Measurements from ENCODE around the gene STIM2. TPM values are rescaled to one million over a fixed set of nuclear protein-coding genes. Genes with fewer than 3 reads are reported as not detected.

The STIM2 gene
- total RNA-seq, 1 experiment from 2014 or later: 30.2 TPM

DNA sequence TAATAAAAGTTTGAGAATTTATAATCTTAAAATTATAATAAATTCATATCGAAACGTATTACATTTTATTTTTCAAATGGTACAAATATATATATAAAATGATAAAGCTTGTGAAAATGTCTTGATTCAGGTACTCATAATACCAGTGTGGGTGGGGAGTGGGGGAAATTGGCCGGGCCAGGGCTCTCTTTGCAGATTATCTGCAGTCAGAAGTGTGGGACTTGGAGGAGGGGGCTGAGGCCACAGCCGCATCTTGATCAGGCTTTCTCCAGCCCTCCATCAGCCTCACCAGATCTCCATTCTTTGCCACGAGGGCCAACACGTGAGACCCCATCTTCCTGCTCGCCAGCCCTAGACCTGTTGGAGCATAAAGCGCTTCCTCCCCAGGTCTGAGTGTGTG lies 86.7 kb downstream of the STIM2 start:
- no TSS peak for BruUV-seq (replicated peaks)
- TF ChIP-seq, protein P1, sequence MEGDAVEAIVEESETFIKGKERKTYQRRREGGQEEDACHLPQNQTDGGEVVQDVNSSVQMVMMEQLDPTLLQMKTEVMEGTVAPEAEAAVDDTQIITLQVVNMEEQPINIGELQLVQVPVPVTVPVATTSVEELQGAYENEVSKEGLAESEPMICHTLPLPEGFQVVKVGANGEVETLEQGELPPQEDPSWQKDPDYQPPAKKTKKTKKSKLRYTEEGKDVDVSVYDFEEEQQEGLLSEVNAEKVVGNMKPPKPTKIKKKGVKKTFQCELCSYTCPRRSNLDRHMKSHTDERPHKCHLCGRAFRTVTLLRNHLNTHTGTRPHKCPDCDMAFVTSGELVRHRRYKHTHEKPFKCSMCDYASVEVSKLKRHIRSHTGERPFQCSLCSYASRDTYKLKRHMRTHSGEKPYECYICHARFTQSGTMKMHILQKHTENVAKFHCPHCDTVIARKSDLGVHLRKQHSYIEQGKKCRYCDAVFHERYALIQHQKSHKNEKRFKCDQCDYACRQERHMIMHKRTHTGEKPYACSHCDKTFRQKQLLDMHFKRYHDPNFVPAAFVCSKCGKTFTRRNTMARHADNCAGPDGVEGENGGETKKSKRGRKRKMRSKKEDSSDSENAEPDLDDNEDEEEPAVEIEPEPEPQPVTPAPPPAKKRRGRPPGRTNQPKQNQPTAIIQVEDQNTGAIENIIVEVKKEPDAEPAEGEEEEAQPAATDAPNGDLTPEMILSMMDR (conservative IDR thresholded peaks at IDR 0.05): no peak
- no peak for TF ChIP-seq EZH2 (IDR thresholded peaks at IDR 0.05; ENCODE audit: low read depth)
- H2AFZ ChIP-seq: no peak overlapping the region
- H3K27me3 ChIP-seq (ENCODE audit: insufficient read depth, low read depth): no peaks in the 10 kb centered on the region
- no peaks in the 10 kb centered on the region for H3K36me3 ChIP-seq (ENCODE audit: low read depth)
- no peaks in the 10 kb centered on the region for H3K9me2 ChIP-seq (ENCODE audit: insufficient read depth)
- H3K9me3 ChIP-seq (ENCODE audit: insufficient read depth, low read depth): no peaks in the 10 kb centered on the region
- intact Hi-C loops (cut with micrococcal nuclease; ENCODE audit: unreplicated experiment): no loop called here
- POLR2A ChIA-PET (ENCODE audit: unreplicated experiment): no interaction called here
- H4K20me1 ChIP-seq (ENCODE audit: insufficient read depth): no peaks in the 10 kb centered on the region
- no peak overlapping the region for H3K4me2 ChIP-seq
- no peak overlapping the region for H3K4me3 ChIP-seq
- H3K27ac ChIP-seq: no peak overlapping the region
- no peak for DNase-seq
- no peaks in the 10 kb centered on the region for H3K4me1 ChIP-seq (replicated peaks; ENCODE audit: insufficient read depth)
- no peaks in the 10 kb centered on the region for H3K79me2 ChIP-seq (ENCODE audit: low read depth)
- H3F3A ChIP-seq (ENCODE audit: insufficient read depth, low read depth): no peaks in the 10 kb centered on the region
- CTCF ChIA-PET: no interaction called here

DNA sequence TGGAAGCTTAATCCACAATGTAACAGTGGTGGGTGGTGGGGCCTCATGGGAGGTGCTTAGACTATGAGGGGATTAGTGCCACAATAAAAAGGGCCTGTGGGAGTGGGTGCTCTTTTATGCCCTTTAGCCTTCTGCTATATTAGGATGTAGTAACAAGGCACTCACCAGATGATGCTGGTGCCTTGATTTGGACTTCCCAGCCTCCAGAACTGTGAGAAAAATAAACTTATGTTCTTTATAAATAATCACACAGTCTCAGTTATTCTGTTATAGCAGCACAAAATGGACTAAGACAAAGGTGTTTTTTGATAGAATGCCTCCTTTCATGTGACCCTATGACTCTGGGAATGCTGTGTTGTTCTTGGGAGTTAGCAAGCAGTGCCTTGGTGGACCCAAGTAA lies 89.8 kb downstream of the STIM2 start:
- Histone ChIP-seq H3K9me2 (ENCODE audit: insufficient read depth) (no peaks in the 10 kb centered on the region), H2AFZ (no peak overlapping the region), H3K4me1 (replicated peaks; ENCODE audit: insufficient read depth) (no peaks in the 10 kb centered on the region), H3K79me2 (ENCODE audit: low read depth) (no peaks in the 10 kb centered on the region), H3K27ac (no peak overlapping the region), H3K36me3 (ENCODE audit: low read depth) (no peaks in the 10 kb centered on the region), H3K9me3 (ENCODE audit: insufficient read depth, low read depth) (no peaks in the 10 kb centered on the region), H3K4me2 (no peak overlapping the region), H3K27me3 (ENCODE audit: insufficient read depth, low read depth) (no peaks in the 10 kb centered on the region), H3K4me3 (no peak overlapping the region), H4K20me1 (ENCODE audit: insufficient read depth) (no peaks in the 10 kb centered on the region), H3F3A (ENCODE audit: insufficient read depth, low read depth) (no peaks in the 10 kb centered on the region)
- CTCF ChIA-PET: no interaction called here
- intact Hi-C loops (cut with micrococcal nuclease; ENCODE audit: unreplicated experiment): no loop called here
- TF ChIP-seq, protein P1 (conservative IDR thresholded peaks at IDR 0.05): no peak
- TF ChIP-seq EZH2 (IDR thresholded peaks at IDR 0.05; ENCODE audit: low read depth): no peak
- POLR2A ChIA-PET (ENCODE audit: unreplicated experiment): interaction anchor here (0.5 kb wide), 1 partner anchor 277 kb away, joined by 9 read pairs; no protein-coding TSS in a partner anchor
- BruUV-seq (replicated peaks): no TSS peak
- DNase-seq: no peak

DNA sequence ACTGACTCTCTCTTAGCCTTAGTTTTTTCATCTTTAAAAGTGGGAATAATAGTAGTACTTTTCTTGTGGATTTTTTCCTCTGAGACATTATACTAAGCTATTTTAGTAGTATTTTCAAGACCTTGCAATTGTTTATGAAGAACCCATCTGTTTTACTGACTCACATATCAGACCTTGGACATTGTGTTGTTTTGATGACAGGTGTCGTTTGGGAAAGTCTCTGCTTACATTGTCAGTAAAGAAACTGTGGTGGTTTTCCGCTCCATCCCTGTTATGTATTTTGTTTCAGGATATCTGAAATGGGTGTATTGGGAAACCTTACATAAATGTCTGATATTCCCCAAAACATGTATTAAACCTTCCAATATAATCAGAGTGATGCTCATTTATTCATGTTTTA lies 92.2 kb downstream of the STIM2 start:
- H3K4me1 ChIP-seq (replicated peaks; ENCODE audit: insufficient read depth): no peaks in the 10 kb centered on the region
- no peak overlapping the region for H3K4me3 ChIP-seq
- no peaks in the 10 kb centered on the region for H3K27me3 ChIP-seq (ENCODE audit: insufficient read depth, low read depth)
- no peak overlapping the region for H3K4me2 ChIP-seq
- H3K36me3 ChIP-seq (ENCODE audit: low read depth): no peaks in the 10 kb centered on the region
- H3K9me2 ChIP-seq (ENCODE audit: insufficient read depth): no peaks in the 10 kb centered on the region
- intact Hi-C loops (cut with micrococcal nuclease; ENCODE audit: unreplicated experiment): no loop called here
- no peaks in the 10 kb centered on the region for H3K9me3 ChIP-seq (ENCODE audit: insufficient read depth, low read depth)
- DNase-seq: no peak
- no peaks in the 10 kb centered on the region for H3F3A ChIP-seq (ENCODE audit: insufficient read depth, low read depth)
- ChIA-PET POLR2A (ENCODE audit: unreplicated experiment) (no interaction called here), CTCF (no interaction called here)
- H4K20me1 ChIP-seq (ENCODE audit: insufficient read depth): no peaks in the 10 kb centered on the region
- no TSS peak for BruUV-seq (replicated peaks)
- H3K79me2 ChIP-seq (ENCODE audit: low read depth): no peaks in the 10 kb centered on the region
- H3K27ac ChIP-seq: no peak overlapping the region
- TF ChIP-seq, protein P1 (conservative IDR thresholded peaks at IDR 0.05): no peak
- TF ChIP-seq EZH2 (IDR thresholded peaks at IDR 0.05; ENCODE audit: low read depth): no peak
- H2AFZ ChIP-seq: no peak overlapping the region

Measured in PC-9 (cell line).